HTERT RPE-1 (cell line): Measurements from ENCODE around the gene FAM184B.

Source experiments
- in situ Hi-C: fragments of 300-500 bp; cut with MboI; formaldehyde crosslinking; loops from 4 replicates; pipeline ENCODE4 v1.14.3; 2020; ENCODE audit warnings: low sequenced_read_pairs

FAM184B gene

GRCh38 chr4:17778431-17778830 is 3.0 kb downstream of the FAM184B start:
- in situ Hi-C loops, result no loop called here

- in situ Hi-C loops, result no loop called here
Measured at GRCh38 chr4:17773135-17773698, 8.2 kb downstream of the FAM184B start.

GRCh38 chr4:17771284-17771908 is 10.0 kb downstream of the FAM184B start:
- in situ Hi-C loops, result no loop called here

- in situ Hi-C loops, result no loop called here
Measured at GRCh38 chr4:17770845-17771244, 10.6 kb downstream of the FAM184B start.

GRCh38 chr4:17769406-17770174 is 11.8 kb downstream of the FAM184B start:
- in situ Hi-C loops, result no loop called here

- in situ Hi-C loops, result no loop called here
Measured at GRCh38 chr4:17766826-17767458, 14.5 kb downstream of the FAM184B start.

GRCh38 chr4:17765514-17766286 is 15.7 kb downstream of the FAM184B start:
- in situ Hi-C loops, result no loop called here

GRCh38 chr4:17763931-17764330 is 17.5 kb downstream of the FAM184B start:
- in situ Hi-C loops, result no loop called here

- in situ Hi-C loops, result no loop called here
Measured at GRCh38 chr4:17763416-17763815, 18.0 kb downstream of the FAM184B start.

GRCh38 chr4:17762726-17763125 is 18.7 kb downstream of the FAM184B start:
- in situ Hi-C loops, result no loop called here

- in situ Hi-C loops, result no loop called here
Measured at GRCh38 chr4:17761062-17761461, 20.4 kb downstream of the FAM184B start.

- in situ Hi-C loops, result no loop called here
Measured at GRCh38 chr4:17760626-17761025, 20.8 kb downstream of the FAM184B start.

GRCh38 chr4:17758485-17758884 is 22.9 kb downstream of the FAM184B start:
- in situ Hi-C loops, result no loop called here

GRCh38 chr4:17757621-17758020 is 23.8 kb downstream of the FAM184B start:
- in situ Hi-C loops, result no loop called here

- in situ Hi-C loops, result no loop called here
Measured at GRCh38 chr4:17753646-17754045, 27.8 kb downstream of the FAM184B start.

- in situ Hi-C loops, result no loop called here
Measured at GRCh38 chr4:17740702-17741101, 40.7 kb downstream of the FAM184B start.

GRCh38 chr4:17736484-17736883 is 44.9 kb downstream of the FAM184B start:
- in situ Hi-C loops, result no loop called here

GRCh38 chr4:17726911-17727310 is 54.5 kb downstream of the FAM184B start:
- in situ Hi-C loops, result no loop called here

- in situ Hi-C loops, result no loop called here
Measured at GRCh38 chr4:17723648-17724047, 57.8 kb downstream of the FAM184B start.

- in situ Hi-C loops, result no loop called here
Measured at GRCh38 chr4:17722356-17722700, 59.1 kb downstream of the FAM184B start.
